Body of pancreas (tissue), 4 donors: ENCODE results near the gene ITGB4. TPM values are rescaled to one million over a fixed set of nuclear protein-coding genes. Genes with fewer than 3 reads are reported as not detected.
"Not testable (repeated sequence)": the region's sequence is repeated elsewhere in the genome, so short reads cannot be mapped to it uniquely, and the experiment has no call there.

Experiments used
- ATAC-seq: fragments of 150-250 bp; one replicate; pipeline ENCODE4 v1.9.1; 2016
- DNase-seq, 4 donors: peaks; one replicate each; pipeline ENCODE4 v3.0.0-alpha.2; 2019
- H3K27ac ChIP-seq, 4 donors: fragments of 200-600 bp; sonication (generic); 1 replicate in 3 of 4; 2 replicates in 1 of 4; pipeline versions ENCODE4 v1.5.1 to v1.6.1; 2016 to 2019; ENCODE audit warnings: mild to moderate bottlenecking in 1 of 4, mixed read lengths in 1 of 4, moderate library complexity in 1 of 4
- H3K27me3 ChIP-seq, 2 donors: fragments of 200-600 bp; sonication (generic); one replicate each; pipeline ENCODE4 v1.6.0; 2016; ENCODE audit warnings: mild to moderate bottlenecking in 1 of 2
- H3K36me3 ChIP-seq, 2 donors: fragments of 200-600 bp; sonication (generic); replicated peaks in 1 of 2; 2 replicates each; pipeline ENCODE4 v1.5.1; 2016; ENCODE audit warnings: low read depth in 2 of 2; ENCODE audit not compliant: insufficient read depth in 1 of 2
- H3K4me1 ChIP-seq: fragments of 200-600 bp; sonication (generic); one replicate; pipeline ENCODE4 v1.6.0; 2016
- H3K4me3 ChIP-seq, 2 donors: fragments of 200-600 bp; sonication (generic); 1 replicate in 1 of 2; 2 replicates in 1 of 2; pipeline ENCODE4 v1.5.1; 2016 to 2019
- H3K9me3 ChIP-seq, 3 donors: fragments of 200-600 bp; sonication (generic); 1 replicate in 2 of 3; 2 replicates in 1 of 3; pipeline ENCODE4 v1.5.1; 2016
- CTCF ChIP-seq, 7 experiments: fragments of 450-650 bp in 4 of 7; fragments of 200-600 bp in 3 of 7; sonication (generic) in 3 of 7; IDR thresholded peaks; one replicate each; pipeline ENCODE4 v1.5.1; 2016 to 2019; ENCODE audit warnings: antibody characterized with exemption in 7 of 7
- POLR2A ChIP-seq, 3 donors: fragments of 450-650 bp; IDR thresholded peaks; one replicate each; pipeline ENCODE4 v1.6.1; 2016; ENCODE audit warnings: antibody characterized with exemption in 3 of 3, mild to moderate bottlenecking in 2 of 3
- WGBS, 2 donors: methylation state at CpG; one replicate each; pipeline ENCODE4 v1.1.5; 2017; 5-methylcytosine and 5-hydroxymethylcytosine counted together
- intact Hi-C: fragments of 100-400 bp; cut with DNase I; formaldehyde crosslinking; loops from one replicate; pipeline ENCODE4 v1.15.1; 2023
- total RNA-seq, 2 donors: library from RNA; depleted of rRNA; stranded (reverse); fragments of >200 nt; gene quantifications; one replicate each; pipeline ENCODE4 v1.1.0, GENCODE V29; 2016

Gene ITGB4
- total RNA-seq, 2 donors from 2014 or later, result 25.1 to 33.7 TPM

GRCh38 chr17:75756451-75757085, 35.3 kb downstream of the ITGB4 start:
- H3K9me3 ChIP-seq, result no peaks in the 10 kb centered on the region
- TF ChIP-seq POLR2A (IDR thresholded peaks at IDR 0.05) (no peak), CTCF (IDR thresholded peaks at IDR 0.05) (no peak)
- H3K27ac ChIP-seq, result no peak overlapping the region
- peaks cover 14% of the 10 kb centered on the region for H3K4me1 ChIP-seq
- H3K36me3 ChIP-seq, result no peaks in the 10 kb centered on the region
- DNase-seq, result no peak
- no peak for ATAC-seq
- H3K4me3 ChIP-seq, result no peak overlapping the region
- H3K27me3 ChIP-seq, result no peaks in the 10 kb centered on the region
- WGBS, 2 donors, result 92 to 98% methylated on average over 9 to 26 of the region's 29 CpGs
- intact Hi-C loops, result loop anchor here (5.0 kb wide), 1 partner anchor 84 kb away; no protein-coding TSS in a partner anchor

GRCh38 chr17:75757086-75757681, 35.9 kb downstream of the ITGB4 start:
- Histone ChIP-seq H3K4me3 (no peak overlapping the region), H3K4me1 (peaks cover 14% of the 10 kb centered on the region), H3K9me3 (no peaks in the 10 kb centered on the region), H3K27ac (no peak overlapping the region), H3K27me3 (no peaks in the 10 kb centered on the region), H3K36me3 (no peaks in the 10 kb centered on the region)
- 92 to 95% methylated on average over 7 to 19 of the region's 21 CpGs for WGBS, 2 donors
- TF ChIP-seq CTCF (IDR thresholded peaks at IDR 0.05), result no peak
- no peak for TF ChIP-seq POLR2A (IDR thresholded peaks at IDR 0.05)
- no peak for DNase-seq
- no peak for ATAC-seq
- intact Hi-C loops, result loop anchor here (5.0 kb wide), 1 partner anchor 85 kb away; no protein-coding TSS in a partner anchor

- Histone ChIP-seq H3K27ac (no peak overlapping the region), H3K4me3 (no peak overlapping the region), H3K27me3 (no peaks in the 10 kb centered on the region), H3K4me1 (peaks cover 15% of the 10 kb centered on the region), H3K36me3 (no peaks in the 10 kb centered on the region), H3K9me3 (no peaks in the 10 kb centered on the region)
- 92% methylated on average over 26 of the region's 41 CpGs; no CpG with 5 or more reads in 1 of the 2 donors for WGBS, 2 donors
- no peak for TF ChIP-seq CTCF (IDR thresholded peaks at IDR 0.05)
- TF ChIP-seq POLR2A (IDR thresholded peaks at IDR 0.05), result no peak
- intact Hi-C loops, result loop anchor here (5.0 kb wide), 1 partner anchor 86 kb away; no protein-coding TSS in a partner anchor
- no peak for ATAC-seq
- DNase-seq, result no peak
Measured at GRCh38 chr17:75758131-75758905, 37.1 kb downstream of the ITGB4 start.

- no peaks in the 10 kb centered on the region for H3K9me3 ChIP-seq
- 45 to 70% methylated on average over 2 to 3 of the region's 3 CpGs for WGBS, 2 donors
- TF ChIP-seq POLR2A (IDR thresholded peaks at IDR 0.05) (no peak), CTCF (IDR thresholded peaks at IDR 0.05) (no peak)
- ATAC-seq (no peak), DNase-seq (no peak)
- intact Hi-C loops, result loop anchor here (5.0 kb wide), 1 partner anchor 87 kb away; no protein-coding TSS in a partner anchor
- H3K27ac ChIP-seq, result no peak overlapping the region
- H3K4me3 ChIP-seq, result no peak overlapping the region
- peaks cover 15% of the 10 kb centered on the region for H3K4me1 ChIP-seq
- H3K36me3 ChIP-seq, result no peaks in the 10 kb centered on the region
- no peaks in the 10 kb centered on the region for H3K27me3 ChIP-seq
Measured at GRCh38 chr17:75759457-75759856, 38.2 kb downstream of the ITGB4 start.

- not testable (repeated sequence) for H3K36me3 ChIP-seq, H3K27ac ChIP-seq, H3K4me3 ChIP-seq, H3K27me3 ChIP-seq, ATAC-seq, DNase-seq, H3K9me3 ChIP-seq
- 92 to 97% methylated on average over 6 of the region's 6 CpGs for WGBS, 2 donors
- peaks cover 22% of the 10 kb centered on the region for H3K4me1 ChIP-seq
- intact Hi-C loops, result loop anchor here (5.0 kb wide), 1 partner anchor 88 kb away; no protein-coding TSS in a partner anchor
Measured at GRCh38 chr17:75759978-75760640, 38.9 kb downstream of the ITGB4 start.
